COR-L47 (cell line): ENCODE data around the gene FGFR4.
A peak's percentile ranks its signal among the peaks of the same experiment; 100 is the strongest.

Experiments
- DNase-seq: peaks from one replicate; lab custom pipeline; 2025; lab: John Stamatoyannopoulos, UW

Gene FGFR4

DNA sequence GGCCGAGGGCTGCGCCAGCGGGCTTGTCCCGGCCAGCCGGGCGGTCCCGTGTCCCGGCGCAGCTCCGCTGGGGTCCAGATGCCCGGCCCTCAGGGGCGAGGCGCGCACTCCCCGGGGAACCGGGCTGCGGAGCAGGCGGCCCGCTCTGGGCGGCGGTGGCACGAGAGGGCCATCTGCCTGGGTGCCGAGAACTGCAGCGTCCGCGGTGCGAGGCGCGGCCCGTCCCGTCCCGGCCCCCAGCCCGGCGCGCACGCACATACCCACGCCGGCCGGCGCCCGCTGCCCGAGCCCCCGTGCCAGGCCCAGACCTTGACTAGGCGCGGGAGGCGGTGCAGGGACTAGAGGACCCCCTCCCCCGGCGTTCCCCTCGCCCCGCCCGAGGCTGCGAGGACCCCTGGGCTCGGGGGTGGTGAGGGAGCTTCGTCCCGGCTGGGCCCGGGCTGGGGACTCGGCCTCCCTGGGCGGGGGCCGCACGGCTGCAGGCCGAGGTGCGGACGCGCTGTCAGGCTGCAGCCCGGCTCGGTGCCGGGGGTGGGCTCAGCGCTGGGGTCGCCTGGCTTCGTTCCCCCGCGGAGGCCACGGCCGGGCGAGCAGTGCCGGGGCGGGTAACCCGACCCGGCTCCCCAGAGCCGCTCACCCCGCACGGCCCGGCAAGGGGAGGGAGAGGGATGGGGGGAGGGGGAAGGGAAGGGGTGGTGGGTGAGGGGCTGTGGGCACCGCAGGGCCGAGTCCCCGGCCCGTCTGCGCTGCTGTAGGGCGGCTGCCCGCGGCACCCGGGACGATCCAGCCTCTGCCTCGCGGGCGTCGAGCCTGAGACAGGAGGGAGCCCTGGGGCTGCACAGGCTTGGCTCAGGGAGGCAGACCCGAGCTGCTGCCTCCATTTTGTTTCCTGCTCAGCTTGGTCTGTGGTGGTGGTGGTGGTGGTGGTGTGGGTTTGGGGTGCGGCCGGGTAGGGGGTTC, 45.7 kb downstream of the FGFR4 start:
- DNase-seq = no peak

DNA sequence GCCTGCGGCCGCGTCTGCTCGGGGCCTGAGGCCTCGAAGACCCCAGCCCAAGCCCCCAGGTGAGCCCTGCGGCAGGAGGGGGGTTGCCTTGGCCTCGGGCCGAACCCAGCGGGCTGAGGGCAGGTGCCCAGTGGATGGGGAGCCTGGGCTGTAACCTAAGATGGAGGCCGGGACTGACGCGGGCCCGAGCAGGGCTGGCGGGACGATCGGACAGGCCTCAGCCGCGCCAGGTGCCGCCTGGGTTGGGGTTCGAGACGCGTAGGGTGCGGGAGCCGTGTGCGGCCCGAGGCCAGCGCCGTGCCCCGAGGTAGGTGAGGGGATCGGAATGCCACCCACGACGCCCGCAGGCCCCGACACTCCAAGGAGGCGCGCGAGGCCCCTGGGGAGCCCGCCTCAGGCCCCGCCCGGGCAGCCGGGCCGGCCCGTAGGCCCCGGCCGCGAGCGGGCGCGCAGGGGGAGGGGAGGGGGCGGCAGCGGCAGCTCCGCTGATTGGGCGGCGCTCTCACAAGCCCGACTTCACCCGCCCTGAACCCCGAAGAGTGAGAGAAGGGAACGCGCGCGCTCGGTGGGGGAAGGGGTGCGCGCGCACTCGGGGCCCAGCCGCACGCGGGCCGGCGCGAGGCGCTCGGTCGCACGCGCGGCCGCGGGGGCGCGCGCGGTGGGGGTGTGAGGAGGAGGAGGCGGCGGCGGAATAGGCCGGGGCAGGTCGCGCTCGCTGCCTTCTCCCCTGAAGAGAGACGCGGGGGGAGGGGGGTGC, 46.6 kb downstream of the FGFR4 start, which contains the start of gene NSD1:
NSD1 (plus strand) TSS at position 678 of the 757 bp plus-strand sequence. CDS start 1,331 bp downstream, outside the sequence.
- DNase-seq = peak; percentile 58

DNA sequence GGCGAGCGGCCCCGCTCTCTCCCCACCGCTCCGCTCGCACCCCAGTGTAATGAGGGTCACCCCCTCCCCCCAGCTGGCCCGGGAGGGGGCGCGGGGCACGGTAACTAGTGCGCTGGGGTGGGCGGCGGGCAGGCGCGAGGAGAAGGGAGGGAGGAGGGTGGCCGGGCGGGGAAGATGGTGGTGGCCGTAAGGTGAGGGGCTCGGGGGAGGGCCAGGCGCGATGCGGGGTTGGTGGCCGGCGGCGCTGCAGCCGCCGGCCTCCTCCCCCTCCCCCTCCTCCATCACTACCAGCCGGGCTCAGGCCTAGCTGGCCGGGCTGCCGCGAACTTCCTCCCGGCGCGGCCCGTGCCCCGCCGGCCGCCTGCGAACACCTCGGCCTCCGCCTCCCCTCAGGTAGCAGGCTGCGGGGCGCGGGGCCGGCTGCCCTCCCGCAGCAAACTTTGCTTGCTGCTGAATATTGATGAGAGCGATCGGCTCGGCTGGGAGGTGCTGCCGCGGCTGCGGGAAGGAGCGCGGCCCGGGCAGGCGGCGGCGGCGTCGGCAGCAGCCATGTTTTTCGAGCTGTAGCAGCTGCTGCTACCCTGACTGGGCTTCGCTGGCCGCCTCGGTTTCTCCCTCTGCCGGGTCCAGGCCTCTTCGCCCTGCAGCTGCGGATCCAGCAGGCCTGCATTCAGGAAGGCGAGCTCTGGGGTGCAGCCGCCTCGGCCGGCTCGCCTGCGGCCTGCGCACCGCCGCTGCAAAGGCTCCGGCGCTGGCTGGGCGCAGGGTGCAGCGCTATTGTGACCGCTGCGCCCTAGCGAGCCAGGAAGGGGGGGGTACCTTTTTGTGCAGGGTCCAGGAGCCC, 47.4 kb downstream of the FGFR4 start:
- peak; percentile 37 for DNase-seq

- no peak for DNase-seq
Observed at GRCh38 chr5:177134697-177135225, 48.0 kb downstream of the FGFR4 start.

DNA sequence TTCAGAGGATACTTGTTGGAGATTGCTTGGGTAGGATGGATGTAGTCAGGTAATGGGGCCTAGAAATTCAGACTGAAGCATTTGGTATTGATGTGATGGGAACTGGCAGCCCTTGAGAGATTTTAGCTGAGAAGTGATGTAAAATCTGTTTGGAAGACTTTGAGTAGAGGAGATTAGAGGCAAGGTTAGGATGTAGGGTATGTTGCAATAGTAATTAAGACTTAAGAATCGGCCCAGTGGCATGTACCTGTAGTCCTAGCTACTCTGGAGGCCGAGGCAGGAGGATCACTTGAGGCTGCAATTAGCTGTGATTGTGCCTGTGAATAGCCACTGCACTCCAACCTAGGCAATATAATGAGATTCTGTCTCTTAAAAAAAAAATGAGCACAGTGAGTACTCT, 53.6 kb downstream of the FGFR4 start:
- no peak for DNase-seq

DNA sequence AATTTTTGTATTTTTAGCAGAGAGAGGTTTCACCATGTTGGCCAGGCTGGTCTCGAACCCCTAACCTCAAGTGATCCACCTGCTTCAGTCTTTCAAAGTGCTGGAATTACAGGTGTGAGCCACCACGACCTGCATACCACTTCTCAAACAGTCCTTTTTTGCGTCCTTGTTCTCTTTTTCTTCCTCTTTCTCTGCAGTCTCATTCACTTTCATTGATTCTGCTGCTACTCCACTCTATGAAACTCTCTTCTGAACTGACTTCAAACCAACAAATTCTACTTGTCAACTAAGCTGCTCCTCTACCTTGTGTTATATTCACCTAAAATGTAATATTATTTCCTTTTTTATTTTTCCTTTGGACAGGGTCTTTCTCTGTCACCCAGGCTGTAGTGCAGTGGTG, 54.8 kb downstream of the FGFR4 start:
- no peak for DNase-seq

DNA sequence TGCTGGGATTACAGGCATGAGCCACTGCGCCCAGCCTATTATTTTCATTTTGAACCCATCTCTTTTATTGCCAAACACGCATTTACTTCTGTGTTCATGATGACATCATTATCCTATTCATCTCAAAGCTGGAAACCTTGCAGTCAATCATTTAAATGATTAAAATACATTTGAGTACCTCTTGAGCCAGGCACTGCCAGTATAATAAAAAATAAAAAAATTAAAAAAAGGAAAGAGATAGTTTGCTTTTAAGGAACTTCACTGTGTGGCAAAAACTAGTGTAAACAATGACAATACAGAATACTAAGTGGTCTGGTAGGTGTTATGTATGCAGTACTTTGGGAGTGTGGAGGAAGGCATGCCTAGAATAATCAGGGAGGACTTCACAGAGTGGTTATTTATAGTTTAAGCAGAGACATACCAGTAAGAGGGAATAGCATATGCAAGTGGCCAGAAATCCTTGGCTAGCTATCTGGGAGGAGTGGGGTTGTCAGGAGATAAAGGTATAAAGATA, 55.4 kb downstream of the FGFR4 start:
- no peak for DNase-seq

DNA sequence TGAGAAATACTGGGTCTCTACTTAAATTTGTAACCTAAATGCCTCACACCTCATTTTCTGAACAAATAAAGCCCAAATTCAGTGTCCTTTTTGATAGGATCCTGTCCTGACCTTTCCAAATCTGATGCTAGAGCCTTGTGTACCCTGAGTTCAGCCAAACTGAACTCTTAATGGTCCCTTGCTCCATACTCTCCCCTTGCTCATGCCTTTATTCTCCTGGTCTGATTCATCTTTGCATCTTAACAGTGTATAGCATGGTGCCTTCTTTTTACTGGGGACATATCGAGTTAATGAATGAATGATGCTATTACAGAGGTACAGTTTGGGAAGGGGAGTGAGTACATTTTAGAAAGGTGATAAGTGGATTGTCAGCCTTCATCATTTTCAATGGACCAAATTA, 56.1 kb downstream of the FGFR4 start:
- no peak for DNase-seq

DNA sequence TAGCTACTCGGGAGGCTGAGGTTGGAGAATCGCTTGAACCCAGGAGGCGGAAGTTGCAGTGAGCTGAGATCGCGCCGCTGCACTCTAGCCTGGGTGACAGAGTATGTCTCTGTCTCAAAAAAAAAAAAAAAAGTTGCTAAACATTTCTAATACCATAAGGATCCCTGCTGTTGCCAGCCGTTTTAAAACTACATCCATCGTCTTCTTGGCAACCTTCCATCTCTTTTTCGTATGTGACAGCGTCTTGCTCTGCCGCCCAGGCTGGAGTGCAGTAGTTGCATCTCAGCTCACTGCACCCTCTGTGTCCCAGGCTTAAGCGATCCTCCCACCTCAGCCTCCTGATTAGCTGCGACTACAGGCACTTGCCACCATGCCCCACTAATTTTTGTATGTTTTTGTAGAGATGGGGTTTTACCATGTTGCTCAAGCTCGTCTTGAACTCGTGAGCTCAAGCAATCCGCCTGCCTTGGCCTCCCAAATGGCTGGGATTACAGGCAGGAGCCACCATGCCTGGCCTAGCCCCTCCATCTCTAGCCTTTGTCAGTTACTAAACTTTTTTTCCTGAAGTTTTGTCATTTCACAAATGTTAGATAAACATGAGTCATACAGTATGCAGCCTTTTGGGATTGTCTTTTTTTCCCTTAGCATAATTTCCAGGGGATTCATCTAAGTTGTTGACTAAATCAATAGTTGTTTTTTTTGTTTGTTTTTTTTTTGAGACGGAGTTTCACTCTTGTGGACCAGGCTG, 60.4 kb downstream of the FGFR4 start:
- DNase-seq = no peak
